ENCODE results near the gene AHCYL1.

The AHCYL1 gene

GRCh38 chr1:110063781-110064180, 79.2 kb downstream of the AHCYL1 start:
- DNase-seq (ENCODE audit: low read depth), result no peak

- no peak for DNase-seq (ENCODE audit: low read depth)
Measured at GRCh38 chr1:110064576-110065337, 80.2 kb downstream of the AHCYL1 start.

GRCh38 chr1:110065841-110066240, 81.3 kb downstream of the AHCYL1 start:
- no peak for DNase-seq (ENCODE audit: low read depth)

- no peak for DNase-seq (ENCODE audit: low read depth)
Measured at GRCh38 chr1:110067479-110067892, 82.9 kb downstream of the AHCYL1 start.

GRCh38 chr1:110067893-110068645, 83.5 kb downstream of the AHCYL1 start:
- DNase-seq (ENCODE audit: low read depth), result no peak

- no peak for DNase-seq (ENCODE audit: low read depth)
Measured at GRCh38 chr1:110068646-110069403, 84.3 kb downstream of the AHCYL1 start.

- no peak for DNase-seq (ENCODE audit: low read depth)
Measured at GRCh38 chr1:110069404-110070281, 85.1 kb downstream of the AHCYL1 start.

GRCh38 chr1:110070282-110070669, 85.7 kb downstream of the AHCYL1 start:
- no peak for DNase-seq (ENCODE audit: low read depth)

- no peak for DNase-seq (ENCODE audit: low read depth)
Measured at GRCh38 chr1:110070671-110071242, 86.2 kb downstream of the AHCYL1 start, which contains the start of gene ALX3. ALX3 (minus strand) TSS chr1:110070672; CDS start chr1:110070612, 60 bp downstream.

All from stimulated activated CD4-positive, alpha-beta T cell treated with anti-CD3 and anti-CD28 coated beads, Interleukin-2, amount 100 ng/mL, for 4 hours (primary cell).